Activated B cell treated with CpG ODN at 0.5 μM for 24 hours (primary cell): ENCODE measurements around the gene ALDH1A1. TPM values are rescaled to one million over a fixed set of nuclear protein-coding genes. Genes with fewer than 3 reads are reported as not detected.

Experiments used
- ATAC-seq: fragments of 200-7000 bp; cut with Tn5 transposase; one replicate; pipeline ENCODE4 v1.10.0; 2021; ENCODE audit warnings: low read depth, mild to moderate bottlenecking, moderate library complexity
- CTCF ChIA-PET: fragments of 350-600 bp; sonication (Branson Sonifier 250); formaldehyde crosslinking; loops from one replicate; lab custom pipeline; 2021; ENCODE audit warnings: antibody characterized with exemption; lab: Charles Lee
- POLR2A ChIA-PET: fragments of 350-600 bp; sonication (Branson Sonifier 250); formaldehyde crosslinking; loops from one replicate; lab custom pipeline; 2021; ENCODE audit warnings: antibody characterized with exemption; lab: Charles Lee
- DNase-seq: peaks from one replicate; pipeline ENCODE4 v3.0.0; 2022
- H3K27ac Mint-ChIP-seq: one replicate; pipeline ENCODE4 v1.8.0; 2020; ENCODE audit warnings: mixed read lengths
- H3K27me3 Mint-ChIP-seq: one replicate; pipeline ENCODE4 v1.8.0; 2021; ENCODE audit warnings: mixed read lengths
- H3K36me3 Mint-ChIP-seq: one replicate; pipeline ENCODE4 v1.8.0; 2021; ENCODE audit warnings: low read depth, mixed read lengths
- H3K4me1 Mint-ChIP-seq: one replicate; pipeline ENCODE4 v1.8.0; 2021; ENCODE audit warnings: mixed read lengths
- H3K4me3 Mint-ChIP-seq: one replicate; pipeline ENCODE4 v1.8.0; 2020; ENCODE audit warnings: mild to moderate bottlenecking, mixed read lengths
- H3K9me3 Mint-ChIP-seq: one replicate; pipeline ENCODE4 v1.8.0; 2020; ENCODE audit warnings: mixed read lengths
- intact Hi-C: fragments of 100-400 bp; cut with micrococcal nuclease; formaldehyde crosslinking; loops from one replicate; pipeline ENCODE4 v1.15.1; 2024
- total RNA-seq: library from RNA; stranded (reverse); gene quantifications from 2 replicates; pipeline ENCODE4 v1.2.3, GENCODE V29; 2022
- TF ChIP-seq, protein P1 (sequence below): fragments of 200-600 bp; IDR thresholded peaks from one replicate; pipeline ENCODE4 v1.8.0; 2022; ENCODE audit warnings: antibody characterized with exemption, mild to moderate bottlenecking

ALDH1A1 gene
- total RNA-seq, 1 donor from 2014 or later: not detected

DNA sequence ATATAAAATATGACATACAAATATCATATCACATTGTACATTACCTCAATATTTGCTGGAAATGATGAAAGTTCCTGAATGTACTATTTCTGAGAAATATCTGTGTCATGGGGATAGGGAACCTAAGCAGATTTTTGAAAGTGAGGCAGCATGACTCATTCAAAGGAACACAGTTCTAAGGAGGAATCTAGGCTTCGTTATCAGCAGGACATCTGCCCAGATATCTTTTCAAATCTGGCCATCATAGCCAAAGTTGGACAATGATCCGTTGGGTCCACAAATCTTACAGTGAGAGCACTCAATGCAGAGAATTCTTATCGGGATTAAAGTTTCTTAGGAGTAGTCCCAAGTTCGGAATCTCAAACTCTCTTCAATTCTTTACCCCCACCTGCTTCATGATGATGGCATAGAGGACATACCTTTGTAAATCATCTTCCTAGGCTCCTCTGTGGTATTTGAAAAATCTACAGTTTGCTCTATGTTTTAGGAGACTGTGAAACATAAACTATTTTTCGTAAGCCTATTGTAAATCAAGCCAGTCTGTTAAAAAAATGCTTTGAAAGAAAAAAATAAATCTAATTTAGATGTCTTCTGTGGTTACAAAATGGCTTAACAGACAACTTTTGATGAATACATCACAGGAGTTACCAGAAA lies 29.4 kb upstream of the ALDH1A1 start:
- no peak for ATAC-seq
- no peaks in the 10 kb centered on the region for H3K9me3 Mint-ChIP-seq
- intact Hi-C loops: no loop called here
- POLR2A ChIA-PET: no interaction called here
- H3K27ac Mint-ChIP-seq: no peak overlapping the region
- H3K27me3 Mint-ChIP-seq: no peaks in the 10 kb centered on the region
- H3K4me3 Mint-ChIP-seq: no peak overlapping the region
- no peak for DNase-seq
- no peaks in the 10 kb centered on the region for H3K4me1 Mint-ChIP-seq
- CTCF ChIA-PET: no interaction called here
- no peaks in the 10 kb centered on the region for H3K36me3 Mint-ChIP-seq
- TF ChIP-seq, protein P1, sequence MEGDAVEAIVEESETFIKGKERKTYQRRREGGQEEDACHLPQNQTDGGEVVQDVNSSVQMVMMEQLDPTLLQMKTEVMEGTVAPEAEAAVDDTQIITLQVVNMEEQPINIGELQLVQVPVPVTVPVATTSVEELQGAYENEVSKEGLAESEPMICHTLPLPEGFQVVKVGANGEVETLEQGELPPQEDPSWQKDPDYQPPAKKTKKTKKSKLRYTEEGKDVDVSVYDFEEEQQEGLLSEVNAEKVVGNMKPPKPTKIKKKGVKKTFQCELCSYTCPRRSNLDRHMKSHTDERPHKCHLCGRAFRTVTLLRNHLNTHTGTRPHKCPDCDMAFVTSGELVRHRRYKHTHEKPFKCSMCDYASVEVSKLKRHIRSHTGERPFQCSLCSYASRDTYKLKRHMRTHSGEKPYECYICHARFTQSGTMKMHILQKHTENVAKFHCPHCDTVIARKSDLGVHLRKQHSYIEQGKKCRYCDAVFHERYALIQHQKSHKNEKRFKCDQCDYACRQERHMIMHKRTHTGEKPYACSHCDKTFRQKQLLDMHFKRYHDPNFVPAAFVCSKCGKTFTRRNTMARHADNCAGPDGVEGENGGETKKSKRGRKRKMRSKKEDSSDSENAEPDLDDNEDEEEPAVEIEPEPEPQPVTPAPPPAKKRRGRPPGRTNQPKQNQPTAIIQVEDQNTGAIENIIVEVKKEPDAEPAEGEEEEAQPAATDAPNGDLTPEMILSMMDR: no peak

- intact Hi-C loops: no loop called here
- DNase-seq: no peak
- Mint-ChIP-seq H3K36me3 (no peaks in the 10 kb centered on the region), H3K27ac (no peak overlapping the region), H3K9me3 (no peaks in the 10 kb centered on the region), H3K4me1 (no peaks in the 10 kb centered on the region), H3K27me3 (no peaks in the 10 kb centered on the region), H3K4me3 (no peak overlapping the region)
- ChIA-PET CTCF (no interaction called here), POLR2A (no interaction called here)
- TF ChIP-seq, protein P1: no peak
- ATAC-seq: no peak
These were observed 28.6 kb upstream of the ALDH1A1 start for GRCh38 chr9:72981433-72981832.

GRCh38 chr9:72980600-72981265 lies 27.9 kb upstream of the ALDH1A1 start:
- CTCF ChIA-PET: no interaction called here
- no peak overlapping the region for H3K27ac Mint-ChIP-seq

GRCh38 chr9:72980183-72980582 lies 27.3 kb upstream of the ALDH1A1 start:
- CTCF ChIA-PET: no interaction called here

More at GRCh38 chr9:72980600-72981265, 27.9 kb upstream of the ALDH1A1 start:
- POLR2A ChIA-PET: no interaction called here
- no peak for ATAC-seq
- Mint-ChIP-seq H3K4me3 (no peak overlapping the region), H3K4me1 (no peaks in the 10 kb centered on the region), H3K9me3 (no peaks in the 10 kb centered on the region), H3K27me3 (no peaks in the 10 kb centered on the region), H3K36me3 (no peaks in the 10 kb centered on the region)
- no peak for DNase-seq
- TF ChIP-seq, protein P1: no peak
- intact Hi-C loops: no loop called here

More at GRCh38 chr9:72980183-72980582, 27.3 kb upstream of the ALDH1A1 start:
- H3K36me3 Mint-ChIP-seq: no peaks in the 10 kb centered on the region
- TF ChIP-seq, protein P1: no peak
- H3K4me3 Mint-ChIP-seq: no peak overlapping the region
- intact Hi-C loops: no loop called here
- ATAC-seq (no peak), DNase-seq (no peak)
- POLR2A ChIA-PET: no interaction called here
- H3K4me1 Mint-ChIP-seq: no peaks in the 10 kb centered on the region
- H3K27me3 Mint-ChIP-seq: no peaks in the 10 kb centered on the region
- no peak overlapping the region for H3K27ac Mint-ChIP-seq
- H3K9me3 Mint-ChIP-seq: no peaks in the 10 kb centered on the region
